ENCODE results near the gene ARMH3.
A peak's percentile ranks its signal among the peaks of the same experiment; 100 is the strongest.

Gene ARMH3

DNA sequence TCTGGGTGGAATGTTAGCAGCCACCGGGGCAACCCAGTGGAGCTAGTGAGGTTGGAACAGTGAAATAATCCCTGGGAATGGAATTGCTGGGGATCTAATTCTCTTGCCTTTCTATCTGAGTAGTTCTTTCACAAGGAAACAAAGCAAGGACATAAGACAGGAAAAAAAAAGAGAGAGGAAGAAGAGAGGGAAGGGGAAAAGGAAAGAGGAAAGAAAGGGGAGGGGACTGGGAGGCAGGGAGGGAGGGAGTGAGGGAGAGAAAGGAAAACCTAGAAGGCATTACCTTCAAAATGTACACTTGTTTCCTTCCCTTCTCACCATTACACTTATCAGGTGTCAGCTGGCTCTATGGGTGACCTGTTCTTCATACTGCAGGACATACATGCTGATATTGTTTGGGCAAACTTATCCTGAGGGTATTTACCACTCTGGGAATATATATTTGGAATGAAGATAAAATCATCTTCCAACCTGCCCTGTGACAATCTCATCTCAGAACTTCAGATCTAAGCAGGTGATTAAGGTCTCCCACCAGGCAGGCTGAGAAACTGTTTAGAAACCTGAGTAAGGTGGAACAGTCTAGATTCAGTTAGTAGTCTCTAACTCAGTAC lies 162.4 kb downstream of the ARMH3 start:
- no peak for DNase-seq

DNA sequence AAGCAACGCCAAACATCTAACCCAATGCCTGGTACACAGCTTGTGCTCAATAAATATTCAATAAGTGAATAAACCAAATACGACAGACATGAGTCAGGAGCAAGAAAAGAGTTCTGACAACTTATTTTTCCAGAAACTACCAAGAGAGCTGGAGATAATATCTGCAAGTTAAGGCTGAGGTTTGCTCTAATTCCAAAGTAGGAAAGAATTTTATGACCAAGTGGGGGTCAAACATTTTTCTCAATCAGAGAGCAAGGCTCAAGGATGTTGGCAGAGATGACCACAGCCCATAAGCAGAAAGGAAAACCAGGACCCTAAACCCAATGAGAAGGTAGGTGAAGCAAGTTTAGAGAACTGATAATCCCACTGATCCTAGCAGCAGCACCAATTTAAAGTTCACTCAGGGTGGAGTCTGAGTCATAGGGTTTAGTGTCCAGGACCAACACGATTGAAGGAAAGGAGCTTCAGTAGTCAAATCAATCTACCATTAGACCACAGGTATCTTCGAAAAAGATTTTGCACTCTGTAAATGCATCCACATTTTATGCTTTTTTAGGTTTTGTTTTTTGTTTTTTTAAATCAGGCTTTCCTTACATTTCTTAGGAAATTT lies 163.1 kb downstream of the ARMH3 start:
- DNase-seq = no peak

DNA sequence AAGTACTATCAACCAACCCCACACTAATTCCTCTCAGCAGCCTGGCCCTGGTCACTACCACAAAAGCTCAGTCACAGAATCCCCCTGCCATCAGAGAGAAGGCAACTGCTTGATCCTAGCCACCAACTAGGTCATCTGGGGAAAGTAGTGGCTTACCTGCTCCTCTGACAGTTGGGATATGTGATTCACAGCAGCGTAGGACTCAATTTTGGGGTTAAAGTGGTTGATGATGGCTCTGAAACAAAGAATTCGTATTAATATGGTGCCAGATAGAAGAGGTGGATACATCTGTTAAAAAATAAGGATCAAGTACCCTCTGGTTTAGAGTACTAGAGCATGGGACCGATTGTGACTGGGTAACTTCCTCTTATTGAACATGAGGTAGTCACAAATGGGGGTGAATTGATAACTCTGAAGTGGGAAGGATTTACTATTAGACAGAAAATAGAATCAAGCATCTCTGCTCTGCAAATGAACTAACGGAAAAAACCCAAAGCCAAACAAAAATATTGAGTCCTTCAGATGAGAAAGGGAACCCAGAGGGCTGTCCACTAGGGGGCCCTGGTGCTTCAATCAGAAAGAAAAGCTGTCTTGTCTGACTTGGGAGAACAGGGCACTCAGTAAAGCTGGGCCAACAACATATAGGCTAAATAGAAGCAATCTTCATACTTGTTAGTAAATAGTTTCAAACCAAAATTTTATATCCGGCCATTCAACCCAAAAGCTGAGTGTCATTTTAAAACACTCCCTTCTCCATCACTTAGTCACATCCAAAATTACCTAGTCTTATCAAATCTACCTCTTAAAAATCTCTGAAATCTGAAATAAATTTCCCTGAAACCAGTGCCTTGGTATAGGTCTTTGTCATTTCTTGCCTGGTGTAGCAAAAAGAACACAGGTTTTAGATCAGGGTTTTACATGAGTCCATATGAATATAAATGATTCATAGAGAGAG lies 166.4 kb downstream of the ARMH3 start:
- peak; percentile 79 to 80 for DNase-seq

DNA sequence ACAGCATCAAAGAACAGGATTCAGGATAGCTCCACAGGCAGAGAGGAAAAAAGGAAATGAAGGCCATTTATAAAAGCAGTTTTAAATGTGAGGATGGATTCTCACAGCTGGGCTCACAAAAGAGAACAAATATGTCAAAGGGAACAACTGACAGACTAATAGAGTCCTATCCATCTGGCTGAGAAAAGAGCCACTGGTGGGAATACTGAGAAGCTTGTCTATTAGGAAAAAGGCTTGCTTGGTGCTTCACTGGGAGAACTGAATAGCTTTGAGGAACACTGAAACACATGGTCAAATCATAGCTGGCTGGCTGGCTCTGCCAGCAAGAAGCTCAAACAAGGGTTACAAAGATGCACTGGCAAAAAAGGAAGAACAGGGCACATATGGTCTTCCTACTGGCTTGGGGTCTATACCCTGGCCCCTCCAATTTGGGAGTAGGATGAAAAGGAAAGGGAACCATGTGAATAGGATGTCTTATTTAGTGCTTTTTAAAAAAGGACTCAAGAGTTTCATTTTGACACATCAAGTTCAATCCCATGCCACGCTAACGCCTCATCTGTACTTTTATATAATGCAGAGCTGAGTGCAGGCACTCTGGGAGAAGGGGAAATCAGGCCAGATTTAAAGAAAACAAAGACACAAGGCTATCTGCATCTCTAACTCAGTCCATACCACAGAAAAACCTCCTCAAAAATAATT lies 167.6 kb downstream of the ARMH3 start:
- no peak for DNase-seq

DNA sequence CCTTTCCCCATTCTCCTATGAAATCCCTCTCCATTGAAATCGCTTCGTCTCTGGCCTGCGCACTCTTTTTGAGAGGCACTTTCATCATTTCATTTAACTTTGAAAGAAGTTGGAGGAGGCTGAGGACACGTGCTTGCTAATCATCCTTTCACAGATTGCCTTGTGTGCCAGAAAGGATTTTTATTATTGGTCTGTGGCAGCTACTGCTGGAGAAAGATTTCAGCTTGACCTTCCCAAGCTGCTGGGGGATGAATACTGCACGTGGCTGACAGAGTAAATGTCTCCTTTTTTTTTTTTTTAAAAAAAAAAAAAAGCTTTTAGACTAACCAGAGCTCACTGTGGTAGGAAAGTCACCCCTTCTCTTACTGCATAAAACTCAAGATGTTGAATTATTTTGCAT lies 168.2 kb downstream of the ARMH3 start:
- no peak for DNase-seq

DNA sequence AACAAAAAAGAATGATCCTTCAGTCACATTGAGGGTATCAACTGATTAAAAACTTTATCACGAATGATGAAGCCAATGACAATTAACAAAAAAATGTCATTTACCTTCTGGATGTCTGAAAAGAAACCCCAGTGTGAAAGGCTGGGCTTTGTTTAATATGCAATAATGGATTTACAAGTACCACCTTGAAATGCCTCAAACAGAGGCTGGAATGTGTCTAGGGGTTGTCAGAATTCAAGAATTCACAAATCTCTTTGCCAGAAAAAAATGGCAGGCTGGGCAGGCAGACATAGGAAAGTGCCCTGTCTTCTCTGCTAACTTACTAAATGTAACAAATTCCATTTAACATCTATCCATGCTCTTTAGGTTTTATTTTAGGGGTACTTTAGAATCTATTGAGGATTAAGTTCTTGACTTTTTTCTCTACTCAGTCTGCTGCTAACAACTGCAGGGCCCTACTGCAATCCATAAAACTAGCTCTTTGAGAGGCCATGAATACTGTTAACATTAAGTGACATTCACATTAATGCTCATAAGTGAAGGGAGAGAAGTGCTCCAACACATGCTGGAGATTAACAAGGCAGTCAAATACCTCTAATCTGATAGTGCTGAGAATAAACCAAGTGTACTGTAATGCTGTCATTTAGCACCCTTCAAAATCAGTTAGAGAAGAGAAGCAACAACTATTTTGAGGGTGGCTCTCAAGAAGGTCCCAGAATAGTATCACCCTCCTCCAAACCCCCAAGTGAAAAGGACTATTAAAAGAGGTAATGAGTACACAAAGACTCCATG lies 169.3 kb downstream of the ARMH3 start:
- no peak for DNase-seq

DNA sequence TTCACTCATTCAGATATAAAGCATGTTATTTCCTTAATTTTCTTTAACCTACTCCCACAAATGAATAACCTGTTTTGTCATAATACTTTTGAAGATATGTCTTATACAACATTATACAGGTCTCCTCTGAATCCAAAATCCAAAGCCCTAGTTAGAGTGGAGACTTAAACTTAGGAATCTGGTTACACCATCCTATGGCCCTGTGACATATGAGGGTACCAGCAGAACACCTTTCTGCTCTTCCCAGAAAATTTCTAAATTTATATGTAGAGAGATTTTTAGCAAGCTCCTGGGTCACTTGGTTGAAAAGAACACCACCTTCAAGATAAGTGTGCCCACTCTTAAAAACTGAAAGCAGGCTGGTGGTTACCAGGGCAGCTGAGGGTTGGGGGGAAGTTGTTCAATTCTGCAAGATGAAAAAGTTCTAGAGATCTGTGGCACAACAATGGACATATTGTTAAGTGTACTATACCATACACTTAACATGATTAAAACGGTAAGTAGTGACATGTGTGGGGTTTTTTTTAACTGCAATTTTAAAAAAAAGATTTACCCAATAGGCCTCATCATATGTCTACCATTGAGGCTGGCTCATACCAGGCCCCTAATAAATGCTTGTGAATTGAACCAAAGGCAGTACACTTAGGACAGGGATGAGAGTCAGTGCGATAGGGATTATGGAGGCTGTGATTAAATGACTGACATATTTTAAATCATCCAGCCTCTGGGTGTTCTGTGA lies 174.8 kb downstream of the ARMH3 start:
- no peak for DNase-seq

DNA sequence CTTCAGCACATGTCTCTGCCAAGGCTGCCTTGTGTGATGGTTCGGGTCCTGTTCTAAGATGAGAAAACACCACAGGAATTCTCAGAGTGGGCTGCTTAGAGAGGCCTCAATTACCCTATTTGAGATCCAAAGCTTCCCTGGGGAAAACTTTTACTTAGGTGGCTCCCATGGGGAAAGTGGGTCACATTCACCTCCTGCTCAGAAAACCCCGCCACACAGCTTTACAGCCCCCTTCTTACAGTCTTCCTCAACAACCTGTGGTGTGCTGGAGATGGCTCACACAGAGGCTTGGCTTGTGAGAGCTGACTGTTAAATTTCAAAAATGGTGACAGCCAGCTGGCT lies 175.8 kb downstream of the ARMH3 start:
- DNase-seq = no peak

DNA sequence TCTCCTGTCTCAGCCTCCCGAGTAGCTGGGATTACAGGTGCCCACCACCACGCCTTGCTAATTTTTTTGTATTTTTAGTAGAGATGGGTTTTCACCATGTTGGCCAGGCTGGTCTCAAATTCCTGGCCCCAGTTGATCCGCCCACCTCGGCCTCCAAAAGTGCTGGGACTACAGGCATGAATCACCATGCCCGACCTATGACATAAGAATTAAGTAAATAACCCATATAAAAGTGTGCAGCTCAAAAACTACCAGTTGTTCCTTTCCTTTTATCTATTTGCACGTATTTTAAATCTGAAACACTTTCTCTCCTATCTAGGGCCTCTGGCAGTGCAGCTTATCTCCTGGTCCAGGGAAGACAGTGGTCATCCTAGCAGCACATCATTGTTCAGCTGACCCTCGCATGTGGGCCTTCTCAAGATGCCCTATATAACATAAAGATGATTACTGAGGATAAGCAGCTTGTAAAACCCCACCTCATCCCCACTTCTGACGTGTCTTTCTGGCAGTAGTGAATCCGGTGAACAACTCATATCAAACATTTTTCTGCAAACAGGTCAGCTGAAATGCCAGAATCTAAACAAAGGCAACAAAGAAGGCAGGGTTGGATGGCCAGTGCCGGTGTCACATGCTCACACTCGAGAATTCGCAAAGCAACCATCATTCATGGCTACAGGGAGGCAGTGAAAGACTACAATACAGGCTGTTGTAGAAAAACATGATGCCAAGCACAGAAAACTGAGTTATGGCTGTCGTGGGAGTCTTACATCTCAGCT lies 176.3 kb downstream of the ARMH3 start:
- DNase-seq = no peak

DNA sequence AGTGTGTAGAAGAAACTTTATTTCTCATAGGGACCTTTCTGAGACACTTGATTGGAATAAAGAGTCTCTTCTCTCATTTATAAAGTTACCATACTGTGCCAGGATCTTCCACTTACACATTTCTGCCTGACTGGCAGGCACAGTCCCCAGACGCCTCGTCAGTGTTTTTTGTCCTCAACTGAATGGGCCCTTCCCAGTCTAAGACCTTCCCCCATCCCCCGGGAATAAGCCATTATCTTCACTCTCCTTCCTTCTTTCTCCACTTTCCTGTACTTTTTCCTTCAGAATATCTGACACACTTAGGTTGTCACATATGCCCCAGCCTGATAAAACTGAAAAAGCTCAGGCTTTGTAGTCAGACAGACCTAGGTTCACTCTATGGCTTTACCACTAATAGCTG lies 177.1 kb downstream of the ARMH3 start:
- no peak for DNase-seq

DNA sequence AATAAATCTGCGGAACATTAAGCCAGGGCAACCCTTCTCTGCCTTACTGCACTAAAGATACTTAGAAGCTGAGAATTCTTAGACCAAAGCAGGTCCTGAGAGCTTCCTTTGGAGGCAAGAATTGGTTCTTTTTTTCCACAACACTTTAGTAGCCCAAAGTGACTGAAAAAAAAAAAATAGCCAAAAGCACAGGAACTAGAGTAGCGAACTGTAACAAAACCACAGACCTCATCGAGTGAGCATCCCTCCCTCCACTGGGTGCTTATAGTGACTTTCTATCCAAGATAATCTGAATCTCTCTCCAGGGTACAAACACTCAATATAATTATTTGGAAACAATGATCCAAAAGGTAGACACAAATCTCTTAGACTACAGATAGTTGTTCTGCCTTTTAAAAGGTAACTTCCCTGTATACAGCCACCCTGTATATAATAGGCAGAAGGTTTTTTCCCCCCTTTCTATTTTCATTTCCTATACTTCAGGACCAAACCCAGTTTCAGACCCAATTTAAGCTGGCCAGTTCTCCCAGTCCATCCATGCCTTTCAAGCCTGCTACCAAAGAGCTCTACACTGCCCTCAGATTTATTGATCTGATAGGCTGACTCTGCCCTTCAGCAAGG lies 180.8 kb downstream of the ARMH3 start:
- no peak for DNase-seq

DNA sequence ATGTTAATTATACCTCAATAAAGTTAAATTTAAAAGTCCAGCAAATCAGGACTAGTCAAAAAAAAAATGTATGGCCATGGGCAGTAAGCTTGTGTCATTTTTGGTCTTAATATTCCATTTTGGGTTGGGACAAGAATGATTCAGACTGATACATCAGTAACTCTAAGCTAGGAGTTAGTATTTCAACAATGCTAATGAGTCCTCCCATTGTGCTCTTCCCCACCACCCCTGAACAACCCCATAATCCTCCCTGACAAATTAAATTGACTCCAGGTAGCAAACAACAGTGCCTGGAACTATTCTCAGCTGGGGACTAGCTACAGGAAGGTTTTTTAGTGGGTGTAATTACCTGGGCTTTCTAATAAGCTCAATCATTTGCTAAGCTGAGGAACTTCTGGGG lies 181.7 kb downstream of the ARMH3 start:
- no peak for DNase-seq

DNA sequence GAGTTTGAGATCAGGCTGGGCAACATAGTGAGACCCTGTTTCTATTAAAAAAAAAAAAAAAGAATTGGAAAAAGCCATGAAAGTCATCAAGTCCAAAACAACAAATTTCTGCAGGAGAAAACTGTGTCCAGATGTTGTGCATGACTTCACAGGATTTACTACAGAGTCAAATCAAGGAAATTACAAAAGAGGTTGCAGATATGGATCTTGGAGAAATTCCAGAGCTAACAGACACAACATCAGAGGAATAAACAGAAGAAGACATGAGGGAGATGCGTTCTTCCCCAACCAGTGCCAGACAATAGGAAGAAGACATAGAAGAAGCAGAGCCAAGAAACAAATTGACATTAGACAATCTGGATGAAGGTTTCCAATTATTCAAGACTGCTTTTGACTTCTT lies 188.0 kb downstream of the ARMH3 start:
- no peak for DNase-seq

DNA sequence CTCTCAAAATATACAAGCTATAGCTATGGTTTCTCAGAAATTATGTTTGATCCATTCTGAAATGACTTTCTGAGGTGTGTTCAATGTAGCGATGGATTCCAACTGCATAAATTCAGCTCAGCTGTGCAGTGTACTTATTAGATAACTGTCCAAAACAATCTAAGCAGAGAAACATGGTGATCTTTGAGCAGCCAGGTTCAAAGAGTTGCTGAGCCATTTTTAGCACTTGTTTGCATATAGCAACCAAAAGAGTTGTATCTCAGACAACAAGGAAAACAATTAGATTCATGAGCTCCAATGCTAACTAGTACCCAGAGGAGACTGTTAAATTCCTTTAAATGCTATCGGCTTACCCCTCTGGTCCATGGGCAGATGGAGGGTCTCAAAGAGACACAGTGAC lies 196.4 kb downstream of the ARMH3 start:
- no peak for DNase-seq

DNA sequence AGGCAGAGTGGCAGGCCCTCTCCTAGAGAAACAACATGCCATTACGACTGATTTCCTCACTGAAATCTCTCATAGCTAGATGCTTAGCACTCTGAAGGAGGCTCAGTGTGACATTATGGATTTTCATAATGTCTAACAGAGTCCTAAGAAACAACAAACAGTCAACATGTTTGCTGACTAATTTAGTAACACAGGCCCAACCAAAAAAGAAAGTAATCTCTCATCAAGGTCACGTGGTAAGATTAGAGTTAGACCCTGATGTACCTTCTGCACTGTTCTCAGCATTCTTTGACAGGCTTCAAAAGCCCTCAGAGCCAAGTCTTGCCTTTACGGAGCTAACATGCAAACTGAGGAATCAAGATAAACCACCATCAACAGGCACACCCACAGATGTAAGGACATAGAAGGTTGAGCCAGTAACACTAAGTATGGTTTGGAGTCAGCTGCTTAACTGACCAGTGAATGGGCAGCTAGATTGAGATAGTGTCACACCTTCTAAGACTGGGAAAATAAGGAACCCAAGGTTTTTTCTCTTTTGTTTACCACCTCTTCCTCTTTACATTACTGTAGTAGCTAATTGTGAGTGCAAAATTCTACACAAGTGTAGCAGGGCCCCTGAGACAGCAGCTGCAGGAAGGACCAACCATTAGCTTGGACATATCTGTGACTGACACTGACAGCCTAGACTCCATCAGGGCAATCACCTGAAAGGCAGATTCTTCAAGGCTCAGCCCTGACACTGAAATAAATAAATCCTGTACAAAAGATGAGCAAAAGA lies 197.1 kb downstream of the ARMH3 start:
- no peak for DNase-seq

DNA sequence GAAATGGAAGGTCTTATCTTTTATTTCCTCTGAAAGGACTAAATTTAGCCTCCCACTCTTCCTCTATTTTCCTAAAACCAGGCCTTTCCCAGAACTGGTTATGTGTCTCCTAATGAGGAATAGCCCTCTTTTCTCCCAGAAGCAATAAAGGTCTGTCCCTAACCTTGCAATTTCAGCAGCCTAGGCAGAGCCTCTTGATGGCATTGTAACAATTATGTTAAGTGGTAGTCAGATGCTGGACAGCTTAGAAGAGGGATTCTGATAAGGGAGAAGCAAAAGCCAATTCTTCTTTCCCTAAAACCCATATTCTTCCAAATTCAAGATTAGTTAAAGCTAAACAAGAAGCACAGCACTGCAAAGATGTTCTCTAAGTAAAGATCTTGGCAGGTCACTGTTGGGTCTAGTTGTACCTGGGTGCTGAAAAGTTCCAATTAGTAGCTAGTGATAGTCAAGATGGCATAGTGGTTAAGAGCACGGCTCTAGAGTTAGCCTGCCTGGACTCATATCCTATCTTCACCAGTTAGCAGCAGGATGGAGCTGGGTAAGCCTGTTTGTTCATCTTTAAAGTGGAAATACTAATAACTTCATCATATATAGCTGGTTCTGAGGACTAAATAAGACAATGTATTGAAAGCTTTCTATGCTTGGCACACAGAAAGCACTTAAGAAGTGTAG lies 198.0 kb downstream of the ARMH3 start:
- no peak for DNase-seq

DNA sequence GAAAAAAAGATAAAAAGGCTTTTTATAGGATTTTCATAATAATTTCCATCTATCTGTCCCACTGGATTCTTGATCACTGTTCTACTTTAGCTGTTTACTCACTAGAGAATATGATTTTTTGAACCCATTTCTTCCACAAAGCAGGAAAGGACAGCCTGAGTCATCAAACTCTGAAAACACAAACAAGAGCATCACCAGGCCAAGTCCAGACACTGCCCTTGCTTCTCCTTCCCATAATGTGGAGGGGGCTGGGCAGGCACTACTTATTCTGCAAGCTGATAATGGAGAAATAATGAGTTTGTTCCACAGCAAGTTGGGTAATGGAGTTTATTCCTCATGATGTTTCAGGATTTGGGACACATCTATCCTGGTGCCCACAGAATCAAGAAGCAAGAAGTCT lies 199.3 kb downstream of the ARMH3 start:
- DNase-seq = no peak

DNA sequence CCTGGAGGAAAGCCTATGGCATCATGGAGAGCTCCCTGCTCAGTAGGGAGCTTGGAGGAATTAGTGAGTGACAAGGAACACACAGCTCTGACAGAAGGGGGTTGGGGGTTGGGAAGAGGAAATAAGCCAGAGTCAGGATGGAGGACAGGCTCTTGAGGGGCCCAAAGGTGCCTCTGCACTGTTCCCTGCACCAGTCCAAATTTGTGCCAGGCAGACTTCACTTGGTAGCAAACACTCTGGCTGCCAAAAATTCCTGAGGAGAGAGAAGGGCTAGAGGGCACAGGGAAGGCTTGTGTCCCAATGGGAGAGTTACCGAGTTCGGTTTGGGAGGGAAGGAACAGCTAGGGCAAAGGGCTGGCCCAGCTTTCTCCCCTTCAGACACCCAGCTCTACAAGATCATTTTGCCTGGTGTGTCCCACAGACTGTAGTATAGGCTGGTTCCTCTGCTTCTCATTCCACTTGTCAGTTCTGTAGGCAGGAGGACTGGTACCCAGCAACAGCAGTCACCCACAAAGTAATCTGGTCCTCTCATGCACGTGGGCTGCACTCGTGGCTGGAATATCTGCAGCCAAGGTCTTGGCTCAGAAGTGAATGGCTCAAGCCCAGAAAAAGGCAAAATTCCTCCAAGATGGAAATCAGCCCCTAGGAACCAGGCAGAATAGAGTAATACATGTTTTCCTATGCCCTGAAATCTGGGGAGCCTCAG lies 204.4 kb downstream of the ARMH3 start:
- DNase-seq = no peak

DNA sequence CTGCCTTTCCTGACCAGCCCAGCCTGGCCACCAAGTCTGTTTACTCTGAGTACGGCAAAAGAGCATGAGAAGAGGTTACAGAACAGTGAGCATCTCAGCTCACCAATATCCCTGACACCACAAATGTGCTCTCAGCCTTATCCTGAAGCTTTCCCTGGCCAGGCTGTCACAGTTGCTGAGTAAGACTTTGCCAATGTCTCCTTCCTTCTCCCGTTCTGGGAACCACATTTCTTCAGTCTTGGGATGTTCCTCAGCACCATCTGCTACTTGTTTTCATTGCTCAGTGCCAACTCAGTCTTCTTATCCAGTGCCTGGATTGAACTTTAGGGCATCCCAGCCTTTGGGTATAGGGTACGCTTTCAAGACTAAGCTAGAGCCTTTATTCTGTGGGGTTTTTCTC lies 205.2 kb downstream of the ARMH3 start:
- no peak for DNase-seq
